T-helper 2 cell treated with Interferon-gamma antibody and Interleukin-4, amounts not matched to agents 5 μg/mL and 100 μg/mL, for 36 hours (primary cell): ENCODE data around the gene KANSL3.

Experiments
- DNase-seq: peaks from one replicate; pipeline ENCODE4 v3.0.0; 2021; ENCODE audit warnings: low spot score
- H3K27ac Mint-ChIP-seq: one replicate; pipeline ENCODE4 v1.8.0; 2021; ENCODE audit warnings: mild to moderate bottlenecking, mixed read lengths
- H3K27me3 Mint-ChIP-seq: one replicate; pipeline ENCODE4 v1.8.0; 2021; ENCODE audit warnings: low read depth, mixed read lengths
- H3K36me3 Mint-ChIP-seq: one replicate; pipeline ENCODE4 v1.8.0; 2021; ENCODE audit warnings: low read depth, mixed read lengths
- H3K4me1 Mint-ChIP-seq: one replicate; pipeline ENCODE4 v1.8.0; 2021; ENCODE audit warnings: low read depth, mixed read lengths
- H3K4me3 Mint-ChIP-seq: one replicate; pipeline ENCODE4 v1.8.0; 2022; ENCODE audit warnings: mild to moderate bottlenecking, moderate library complexity, mixed read lengths
- H3K9me3 Mint-ChIP-seq: one replicate; pipeline ENCODE4 v1.8.0; 2021; ENCODE audit warnings: mixed read lengths

KANSL3 gene

DNA sequence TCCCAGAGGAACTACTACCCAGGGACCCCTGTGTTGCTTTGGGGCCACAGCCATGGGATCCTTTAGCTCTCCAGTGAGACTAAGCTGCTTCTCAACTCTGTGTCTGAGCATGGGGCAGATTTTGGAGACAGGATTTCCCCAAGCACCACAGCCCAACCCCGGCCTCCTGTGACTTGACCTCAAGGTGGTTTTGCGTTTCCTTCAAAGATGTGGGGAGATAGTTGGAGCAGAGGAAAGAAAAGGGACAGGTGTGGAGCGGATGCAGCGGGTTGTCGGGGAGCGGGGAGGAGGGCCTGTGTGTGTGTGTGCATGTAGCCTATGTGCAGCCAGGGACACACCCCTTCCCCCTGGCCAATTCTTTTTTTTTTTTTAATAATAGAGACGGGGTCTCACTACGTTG lies 91.3 kb downstream of the KANSL3 start:
- peaks cover 59% of the 10 kb centered on the region for H3K36me3 Mint-ChIP-seq
- peaks cover 45% of the 10 kb centered on the region for H3K4me1 Mint-ChIP-seq
- DNase-seq = no peak
- peak overlapping the region; percentile 62 for H3K27ac Mint-ChIP-seq
- H3K27me3 Mint-ChIP-seq = no peaks in the 10 kb centered on the region
- no peaks in the 10 kb centered on the region for H3K9me3 Mint-ChIP-seq
- H3K4me3 Mint-ChIP-seq = peak overlapping the region; percentile 64

- Mint-ChIP-seq H3K4me3 (peak overlapping the region; percentile 64), H3K9me3 (no peaks in the 10 kb centered on the region), H3K36me3 (peaks cover 63% of the 10 kb centered on the region), H3K27me3 (no peaks in the 10 kb centered on the region), H3K27ac (peak overlapping the region; percentile 62), H3K4me1 (peaks cover 45% of the 10 kb centered on the region)
- no peak for DNase-seq
Measured at GRCh38 chr2:96546321-96546720, 91.8 kb downstream of the KANSL3 start.
